Bronchial epithelial cell (primary cell): ENCODE results near the gene TRAPPC6A. TPM values are rescaled to one million over a fixed set of nuclear protein-coding genes. Genes with fewer than 3 reads are reported as not detected.

ENCODE experiments used
- DNase-seq: peaks from one replicate; pipeline ENCODE4 v3.0.0-alpha.2; 2010; ENCODE audit warnings: low read depth
- FAIRE-seq: peaks from 2 replicates; lab custom pipeline; 2011; peaks lifted over from hg19 to GRCh38; lab: Jason Lieb, UNC
- H3K27me3 ChIP-seq: 2 replicates; pipeline ENCODE4 v1.5.1; 2011; ENCODE audit warnings: low read length; ENCODE audit not compliant: control insufficient read depth, insufficient read depth
- H3K36me3 ChIP-seq: 2 replicates; pipeline ENCODE4 v1.5.1; 2011; ENCODE audit warnings: low read length; ENCODE audit not compliant: control insufficient read depth, insufficient read depth
- H3K4me3 ChIP-seq: 2 replicates; pipeline ENCODE4 v1.5.1; 2011; ENCODE audit warnings: mild to moderate bottlenecking, low read depth, low read length, control low read depth
- total RNA-seq: library from RNA; depleted of rRNA; stranded (reverse); fragments of >200 nt; gene quantifications from 2 replicates; pipeline ENCODE4 v1.2.1, GENCODE V29; 2014
- TF ChIP-seq, protein P1 (sequence below): IDR thresholded peaks from 2 replicates; pipeline ENCODE4 v1.5.1; 2011; ENCODE audit warnings: mild to moderate bottlenecking, moderate library complexity, low read length, control low read depth, inconsistent platforms; ENCODE audit not compliant: insufficient read depth, severe bottlenecking

Gene TRAPPC6A
- total RNA-seq, 1 donor from 2014 or later, result 24.5 TPM

DNA sequence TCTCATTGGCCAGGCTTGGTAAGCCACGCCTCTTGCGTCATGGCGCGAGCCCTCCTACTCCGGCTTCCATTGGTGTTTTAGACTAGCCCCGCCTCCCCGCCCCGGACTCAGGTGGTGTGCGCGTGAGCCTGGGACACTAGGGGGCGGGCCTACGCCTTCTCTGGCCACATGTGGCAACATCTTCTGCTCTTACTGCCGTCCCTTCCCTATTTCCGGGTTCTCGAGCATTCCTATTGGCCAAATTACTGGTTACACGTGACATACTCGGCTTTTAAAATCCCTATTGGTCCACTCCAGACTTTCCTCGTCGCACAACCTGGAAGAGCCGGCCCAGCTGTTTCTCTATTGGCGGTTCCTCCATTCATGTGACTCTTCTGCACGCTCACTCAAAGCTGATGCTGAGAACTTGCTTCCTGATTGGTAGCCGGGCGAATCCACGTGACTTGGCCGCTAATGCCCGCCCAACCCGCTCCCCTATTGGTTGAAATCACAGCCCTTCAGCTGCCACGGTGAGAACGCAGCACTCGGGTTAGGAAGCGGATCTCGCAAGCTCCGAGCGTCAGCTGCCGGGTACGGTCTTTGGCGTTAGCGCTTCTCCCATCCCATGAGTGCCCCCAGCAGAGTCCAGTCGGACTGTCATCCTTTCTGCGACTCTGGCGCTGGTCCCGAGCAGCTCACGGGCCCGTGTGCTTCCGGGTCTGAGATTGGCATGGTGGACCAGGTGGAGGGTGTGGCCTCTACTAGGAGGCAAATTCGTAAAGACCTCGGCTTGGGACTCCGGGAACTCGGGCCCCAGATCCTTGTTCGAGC, 430 bp upstream of the TRAPPC6A start, which contains the start of gene BLOC1S3:
Gene BLOC1S3, plus strand, starts transcription at position 523 of the 810 bp plus-strand sequence. CDS start 513 bp downstream, outside the sequence.
- TF ChIP-seq, protein P1, sequence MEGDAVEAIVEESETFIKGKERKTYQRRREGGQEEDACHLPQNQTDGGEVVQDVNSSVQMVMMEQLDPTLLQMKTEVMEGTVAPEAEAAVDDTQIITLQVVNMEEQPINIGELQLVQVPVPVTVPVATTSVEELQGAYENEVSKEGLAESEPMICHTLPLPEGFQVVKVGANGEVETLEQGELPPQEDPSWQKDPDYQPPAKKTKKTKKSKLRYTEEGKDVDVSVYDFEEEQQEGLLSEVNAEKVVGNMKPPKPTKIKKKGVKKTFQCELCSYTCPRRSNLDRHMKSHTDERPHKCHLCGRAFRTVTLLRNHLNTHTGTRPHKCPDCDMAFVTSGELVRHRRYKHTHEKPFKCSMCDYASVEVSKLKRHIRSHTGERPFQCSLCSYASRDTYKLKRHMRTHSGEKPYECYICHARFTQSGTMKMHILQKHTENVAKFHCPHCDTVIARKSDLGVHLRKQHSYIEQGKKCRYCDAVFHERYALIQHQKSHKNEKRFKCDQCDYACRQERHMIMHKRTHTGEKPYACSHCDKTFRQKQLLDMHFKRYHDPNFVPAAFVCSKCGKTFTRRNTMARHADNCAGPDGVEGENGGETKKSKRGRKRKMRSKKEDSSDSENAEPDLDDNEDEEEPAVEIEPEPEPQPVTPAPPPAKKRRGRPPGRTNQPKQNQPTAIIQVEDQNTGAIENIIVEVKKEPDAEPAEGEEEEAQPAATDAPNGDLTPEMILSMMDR, result peak; percentile 50
- DNase-seq, result peak; percentile 100
- H3K36me3 ChIP-seq, result peaks cover 2% of the 10 kb centered on the region
- peak; percentile 60 for FAIRE-seq
- H3K27me3 ChIP-seq, result no peaks in the 10 kb centered on the region
- peak within 1 kb of the TSS; percentile 98 for H3K4me3 ChIP-seq

- FAIRE-seq, result peak; percentile 62
- DNase-seq, result peak; percentile 67
- no peaks in the 10 kb centered on the region for H3K27me3 ChIP-seq
- peaks cover 2% of the 10 kb centered on the region for H3K36me3 ChIP-seq
- TF ChIP-seq, protein P1, result no peak
- no peak overlapping the region for H3K4me3 ChIP-seq
Observed at GRCh38 chr19:45175515-45176345, 2.3 kb downstream of the TRAPPC6A start.

DNA sequence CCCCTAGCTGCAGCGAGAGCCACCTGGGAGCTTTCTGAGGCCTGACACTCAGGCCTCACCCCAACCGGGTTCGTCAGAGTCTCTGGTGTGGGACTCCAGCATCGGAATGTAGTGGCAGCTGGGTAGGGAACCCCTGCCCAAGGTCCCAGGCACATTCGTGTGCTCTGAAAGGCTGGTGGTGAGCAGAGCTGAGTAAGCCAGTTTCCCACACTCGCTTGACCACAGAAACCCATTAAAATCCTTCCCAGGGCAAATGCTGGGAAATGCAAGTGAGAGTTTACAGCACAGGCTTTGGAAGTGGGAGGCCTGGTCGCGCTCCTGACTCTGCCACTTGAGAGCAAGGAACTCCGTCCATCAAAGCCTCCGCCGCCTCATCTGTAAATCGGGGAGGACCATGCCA, 4.2 kb downstream of the TRAPPC6A start:
- TF ChIP-seq, protein P1, result no peak
- Histone ChIP-seq H3K4me3 (no peak overlapping the region), H3K36me3 (no peaks in the 10 kb centered on the region), H3K27me3 (no peaks in the 10 kb centered on the region)
- no peak for DNase-seq
- peak; percentile 64 for FAIRE-seq

DNA sequence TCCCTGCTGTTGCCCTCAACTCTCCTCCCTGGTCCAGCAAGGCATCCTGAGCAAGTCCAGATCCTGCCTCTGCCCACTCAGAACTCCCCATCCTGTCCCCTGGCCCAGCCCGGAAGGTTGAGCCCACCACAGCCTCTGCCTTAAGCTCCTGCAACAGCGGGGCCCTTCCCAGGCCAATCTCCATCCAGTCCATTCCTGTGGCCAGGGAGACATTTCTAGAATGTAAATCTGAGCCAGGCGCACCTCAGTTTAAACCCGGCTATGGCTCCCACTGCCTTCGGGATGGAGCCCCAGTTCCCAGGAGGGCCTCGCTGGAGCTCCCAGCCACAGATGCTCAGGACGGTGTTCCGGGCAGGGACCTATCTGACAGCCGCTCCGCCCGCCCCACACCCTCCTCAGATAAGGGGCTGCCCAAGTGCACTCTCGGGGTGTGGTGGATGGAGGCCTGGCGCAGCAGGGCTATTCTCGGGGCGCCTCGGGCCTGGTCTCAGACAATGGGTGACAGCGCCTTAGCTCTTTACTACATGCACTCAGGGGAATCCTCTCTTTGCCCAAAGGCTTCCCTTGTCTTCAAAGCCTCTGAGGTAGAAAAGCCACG, 5.3 kb downstream of the TRAPPC6A start:
- H3K36me3 ChIP-seq, result no peaks in the 10 kb centered on the region
- no peak overlapping the region for H3K4me3 ChIP-seq
- no peak for FAIRE-seq
- no peak for DNase-seq
- TF ChIP-seq, protein P1, result no peak
- H3K27me3 ChIP-seq, result no peaks in the 10 kb centered on the region

- TF ChIP-seq, protein P1, result no peak
- Histone ChIP-seq H3K27me3 (no peaks in the 10 kb centered on the region), H3K4me3 (no peak overlapping the region), H3K36me3 (no peaks in the 10 kb centered on the region)
- DNase-seq, result no peak
- no peak for FAIRE-seq
Observed at GRCh38 chr19:45172173-45172572, 5.9 kb downstream of the TRAPPC6A start.
